Mesothelial cell of epicardium (in vitro differentiated cells): ENCODE results near the gene CD52. TPM values are rescaled to one million over a fixed set of nuclear protein-coding genes. Genes with fewer than 3 reads are reported as not detected.

Source experiments
- DNase-seq, 2 experiments: peaks; one replicate each; pipeline ENCODE4 v3.0.0; 2021; ENCODE audit warnings: low spot score in 2 of 2; ENCODE audit not compliant: unreplicated experiment in 2 of 2
- H3K27ac Mint-ChIP-seq: 2 replicates; pipeline ENCODE4 v1.8.0; 2021; ENCODE audit warnings: mixed read lengths
- H3K27me3 Mint-ChIP-seq: 2 replicates; pipeline ENCODE4 v1.8.0; 2021; ENCODE audit warnings: low read depth, mixed read lengths
- H3K36me3 Mint-ChIP-seq: 2 replicates; pipeline ENCODE4 v1.8.0; 2021; ENCODE audit warnings: mixed read lengths
- H3K4me1 Mint-ChIP-seq: 2 replicates; pipeline ENCODE4 v1.8.0; 2021; ENCODE audit warnings: mixed read lengths
- H3K4me3 Mint-ChIP-seq: 2 replicates; pipeline ENCODE4 v1.8.0; 2021; ENCODE audit warnings: mild to moderate bottlenecking, moderate library complexity, mixed read lengths
- H3K9me3 Mint-ChIP-seq: 2 replicates; pipeline ENCODE4 v1.8.0; 2021; ENCODE audit warnings: mixed read lengths
- CTCF ChIP-seq: fragments of 200-600 bp; sonication (generic); IDR thresholded peaks from one replicate; pipeline ENCODE4 v1.5.0; 2021; ENCODE audit warnings: antibody characterized with exemption; ENCODE audit not compliant: unreplicated experiment
- total RNA-seq: library from RNA; stranded (reverse); gene quantifications from 3 replicates; pipeline ENCODE4 v1.2.1, GENCODE V29; 2021

Gene CD52
- total RNA-seq, 1 donor from 2014 or later: 1.6 TPM

GRCh38 chr1:26338670-26339069 lies 20.9 kb downstream of the CD52 start:
- TF ChIP-seq CTCF: no peak
- peaks cover 6% of the 10 kb centered on the region for H3K4me1 Mint-ChIP-seq
- H3K27me3 Mint-ChIP-seq: peaks cover 17% of the 10 kb centered on the region
- no peak overlapping the region for H3K4me3 Mint-ChIP-seq
- no peak for DNase-seq
- H3K9me3 Mint-ChIP-seq: no peaks in the 10 kb centered on the region
- no peak overlapping the region for H3K27ac Mint-ChIP-seq
- H3K36me3 Mint-ChIP-seq: no peaks in the 10 kb centered on the region

GRCh38 chr1:26340047-26340481 lies 22.3 kb downstream of the CD52 start:
- peaks cover 11% of the 10 kb centered on the region for H3K27me3 Mint-ChIP-seq
- no peak for DNase-seq
- no peak overlapping the region for H3K4me3 Mint-ChIP-seq
- no peaks in the 10 kb centered on the region for H3K9me3 Mint-ChIP-seq
- no peaks in the 10 kb centered on the region for H3K36me3 Mint-ChIP-seq
- no peak for TF ChIP-seq CTCF
- peaks cover 3% of the 10 kb centered on the region for H3K4me1 Mint-ChIP-seq
- H3K27ac Mint-ChIP-seq: no peak overlapping the region

GRCh38 chr1:26344147-26344920 lies 26.6 kb downstream of the CD52 start:
- DNase-seq: no peak
- TF ChIP-seq CTCF: no peak
- H3K27me3 Mint-ChIP-seq: no peaks in the 10 kb centered on the region
- no peak overlapping the region for H3K27ac Mint-ChIP-seq
- no peaks in the 10 kb centered on the region for H3K4me1 Mint-ChIP-seq
- no peak overlapping the region for H3K4me3 Mint-ChIP-seq
- no peaks in the 10 kb centered on the region for H3K9me3 Mint-ChIP-seq
- H3K36me3 Mint-ChIP-seq: no peaks in the 10 kb centered on the region

- no peak overlapping the region for H3K4me3 Mint-ChIP-seq
- no peaks in the 10 kb centered on the region for H3K9me3 Mint-ChIP-seq
- DNase-seq: no peak
- no peak for TF ChIP-seq CTCF
- no peaks in the 10 kb centered on the region for H3K27me3 Mint-ChIP-seq
- H3K4me1 Mint-ChIP-seq: no peaks in the 10 kb centered on the region
- H3K27ac Mint-ChIP-seq: no peak overlapping the region
- no peaks in the 10 kb centered on the region for H3K36me3 Mint-ChIP-seq
Observed at GRCh38 chr1:26345718-26346117, 28.0 kb downstream of the CD52 start.

DNA sequence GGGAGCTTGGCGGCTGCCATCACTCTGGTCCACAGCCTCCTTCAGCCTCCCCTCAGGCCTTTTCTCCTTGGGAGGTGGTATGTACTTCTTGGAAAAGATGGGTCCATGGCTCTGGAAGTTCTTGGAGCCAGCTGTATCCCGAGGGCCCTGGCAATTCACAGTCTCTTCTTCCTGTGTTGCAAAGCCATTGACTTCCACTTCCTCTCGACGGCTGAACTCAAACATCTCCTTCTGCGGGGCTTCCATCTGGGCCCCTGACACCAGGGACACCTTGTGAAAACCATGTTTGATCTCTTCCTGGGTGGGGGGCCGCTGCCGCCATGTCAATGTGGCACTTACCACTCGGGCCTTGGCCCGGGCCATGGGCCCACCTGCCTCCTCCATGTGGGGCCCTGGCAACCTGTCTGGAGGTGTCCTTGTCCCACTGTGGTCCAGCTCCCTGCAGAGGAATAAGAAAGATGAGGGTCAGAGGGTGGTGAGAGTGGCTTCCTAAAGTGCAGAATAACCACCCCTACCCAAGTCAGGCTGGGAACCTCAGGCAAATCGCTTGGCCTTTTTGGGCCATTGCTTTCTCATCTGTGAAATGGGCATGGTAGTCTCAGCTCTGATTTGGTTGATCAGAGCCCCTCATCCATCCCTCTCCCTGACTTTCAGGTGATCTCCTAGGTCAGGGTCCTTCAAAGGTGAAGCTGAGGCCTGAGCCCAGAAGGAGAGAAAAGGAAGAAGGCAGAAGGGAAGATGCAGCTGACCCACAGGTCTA lies 28.7 kb downstream of the CD52 start:
- Mint-ChIP-seq H3K36me3 (no peaks in the 10 kb centered on the region), H3K27ac (no peak overlapping the region), H3K4me3 (no peak overlapping the region), H3K27me3 (no peaks in the 10 kb centered on the region), H3K9me3 (no peaks in the 10 kb centered on the region), H3K4me1 (peaks cover 4% of the 10 kb centered on the region)
- no peak for DNase-seq
- no peak for TF ChIP-seq CTCF
